Endothelial cell of umbilical vein (primary cell): ENCODE measurements around the gene HOXB4. TPM values are rescaled to one million over a fixed set of nuclear protein-coding genes. Genes with fewer than 3 reads are reported as not detected.

Experiments used
- BruUV-seq: library from RNA; stranded (reverse); fragments of 400-500 nt; replicated peaks from 2 replicates; lab custom pipeline; 2021; lab: Mats Ljungman, UMichigan
- CTCF ChIA-PET: fragments of 300-600, 350-600 bp; sonication (Branson Sonifier 250); formaldehyde crosslinking; loops from one replicate; lab custom pipeline; 2021; ENCODE audit warnings: antibody characterized with exemption, inconsistent platforms; lab: Charles Lee
- POLR2A ChIA-PET: fragments of 300-600, 350-600 bp; sonication (Branson Sonifier 250); formaldehyde crosslinking; loops from one replicate; lab custom pipeline; 2021; ENCODE audit warnings: antibody characterized with exemption, inconsistent platforms; lab: Charles Lee
- DNase-seq: peaks from one replicate; pipeline ENCODE4 v3.0.0-alpha.2; 2011; ENCODE audit warnings: low read depth, low spot score
- FAIRE-seq: peaks from 2 replicates; lab custom pipeline; 2011; peaks lifted over from hg19 to GRCh38; lab: Jason Lieb, UNC
- H2AFZ ChIP-seq: 2 replicates; pipeline ENCODE4 v1.6.0; 2012; ENCODE audit warnings: low read depth, low read length, control low read depth, inconsistent platforms
- H3K27ac ChIP-seq: 2 replicates; pipeline ENCODE4 v1.5.1; 2011; ENCODE audit warnings: low read depth, mild to moderate bottlenecking, control low read depth, low read length, moderate library complexity; ENCODE audit not compliant: insufficient read depth
- H3K27me3 ChIP-seq, 2 experiments: 2 replicates each; pipeline versions ENCODE4 v1.6.0 to v1.6.1; 2011; ENCODE audit warnings: low read length in 2 of 2, mixed read lengths in 1 of 2; ENCODE audit not compliant: control insufficient read depth in 2 of 2, insufficient read depth in 2 of 2
- H3K36me3 ChIP-seq, 2 experiments: 2 replicates in 1 of 2; 3 replicates in 1 of 2; pipeline ENCODE4 v1.5.1; 2011; ENCODE audit warnings: low read length in 2 of 2, mild to moderate bottlenecking in 1 of 2, moderate library complexity in 1 of 2; ENCODE audit not compliant: control insufficient read depth in 2 of 2, insufficient read depth in 2 of 2; ENCODE audit errors: extremely low read depth in 1 of 2
- H3K4me1 ChIP-seq: 3 replicates; pipeline ENCODE4 v1.5.1; 2011; ENCODE audit warnings: mild to moderate bottlenecking, low read length; ENCODE audit not compliant: control insufficient read depth, insufficient read depth; ENCODE audit errors: extremely low read depth
- H3K4me2 ChIP-seq: 2 replicates; pipeline ENCODE4 v1.6.1; 2011; ENCODE audit warnings: low read length, control low read depth, mixed read lengths; ENCODE audit not compliant: insufficient read depth
- H3K4me3 ChIP-seq, 3 experiments: fragments of 200-600 bp in 1 of 3; sonication (generic), shearing (Covaris generic) in 1 of 3; replicated peaks in 1 of 3; 2 replicates each; pipeline ENCODE4 v1.5.1; 2011 to 2016; ENCODE audit warnings: control low read depth in 3 of 3, low read length in 3 of 3, mild to moderate bottlenecking in 2 of 3, inconsistent platforms in 1 of 3, low read depth in 1 of 3, moderate library complexity in 1 of 3; ENCODE audit not compliant: insufficient read depth in 1 of 3
- H3K79me2 ChIP-seq: 2 replicates; pipeline ENCODE4 v1.6.0; 2012; ENCODE audit warnings: low read length, inconsistent platforms; ENCODE audit not compliant: control insufficient read depth, insufficient read depth
- H3K9ac ChIP-seq: replicated peaks from 2 replicates; pipeline ENCODE3; 2011; ENCODE audit warnings: low read length, control low read depth; ENCODE audit not compliant: insufficient read depth; ENCODE audit errors: extremely low read depth
- H3K9me1 ChIP-seq: replicated peaks from 3 replicates; pipeline ENCODE4 v1.6.0; 2011; ENCODE audit warnings: mild to moderate bottlenecking, low read length; ENCODE audit not compliant: control insufficient read depth, insufficient read depth; ENCODE audit errors: extremely low read depth
- H3K9me3 ChIP-seq: replicated peaks from 2 replicates; pipeline ENCODE4 v1.5.1; 2012; ENCODE audit warnings: low read length, inconsistent platforms; ENCODE audit not compliant: control insufficient read depth, insufficient read depth
- H4K20me1 ChIP-seq: replicated peaks from 2 replicates; pipeline ENCODE3; 2011; ENCODE audit warnings: mild to moderate bottlenecking, low read length; ENCODE audit not compliant: control insufficient read depth, insufficient read depth; ENCODE audit errors: extremely low read depth
- EZH2 ChIP-seq: IDR thresholded peaks from 2 replicates; pipeline ENCODE4 v1.6.1; 2012; ENCODE audit warnings: borderline replicate concordance, low read depth, mild to moderate bottlenecking, moderate library complexity, low read length, inconsistent platforms; ENCODE audit not compliant: severe bottlenecking
- FOS ChIP-seq: IDR thresholded peaks from 2 replicates; pipeline ENCODE4 v1.6.1; 2011; ENCODE audit warnings: mild to moderate bottlenecking, low read length, moderate library complexity, borderline replicate concordance; ENCODE audit not compliant: insufficient read depth
- GATA2 ChIP-seq: IDR thresholded peaks from 2 replicates; pipeline ENCODE4 v1.7.0; 2011; ENCODE audit warnings: low read depth, mild to moderate bottlenecking, moderate library complexity, mixed read lengths, low read length; ENCODE audit not compliant: insufficient read length, insufficient read depth
- JUN ChIP-seq: IDR thresholded peaks from 2 replicates; pipeline ENCODE4 v1.6.1; 2011; ENCODE audit warnings: borderline replicate concordance, low read depth; ENCODE audit not compliant: insufficient read length, insufficient read depth
- MYC ChIP-seq: IDR thresholded peaks from one replicate; pipeline ENCODE4 v1.6.1; 2011; ENCODE audit warnings: mild to moderate bottlenecking, low read depth, low read length
- POLR2A ChIP-seq: IDR thresholded peaks from 2 replicates; pipeline ENCODE4 v1.6.1; 2012; ENCODE audit warnings: low read depth, mild to moderate bottlenecking, control low read depth, low read length
- dilution Hi-C: fragments of 300-500 bp; cut with MboI; formaldehyde crosslinking; loops from one replicate; pipeline ENCODE4 v1.15.0; 2019; ENCODE audit warnings: low sequenced_read_pairs; ENCODE audit not compliant: extremely low pct_ligation_motif_present
- intact Hi-C: fragments of 100-400 bp; cut with micrococcal nuclease; formaldehyde crosslinking; loops from one replicate; pipeline ENCODE4 v1.10.0; 2022
- polyA plus RNA-seq, 4 experiments: library from polyadenylated mRNA; depleted of rRNA in 3 of 4; stranded (reverse) in 3 of 4; unstranded in 1 of 4; fragments of >200 nt; gene quantifications; 2 replicates each; pipeline versions ENCODE4 v1.2.1 to v1.2.3, GENCODE V29; 2011 to 2012; ENCODE audit warnings: missing spikeins in 1 of 4
- total RNA-seq: library from RNA; stranded (reverse); gene quantifications from 2 replicates; pipeline ENCODE4 v1.2.3, GENCODE V29; 2021
- TF ChIP-seq, protein P1 (sequence below): IDR thresholded peaks from 2 replicates; pipeline ENCODE4 v1.6.1; 2011; ENCODE audit not compliant: insufficient read depth, insufficient read length

HOXB4 gene
- total and polyA plus RNA-seq, 2 donors (not counting 3 experiments of a cell fraction or from before 2014, with no cell fraction given): 4.6 to 13.1 TPM

DNA sequence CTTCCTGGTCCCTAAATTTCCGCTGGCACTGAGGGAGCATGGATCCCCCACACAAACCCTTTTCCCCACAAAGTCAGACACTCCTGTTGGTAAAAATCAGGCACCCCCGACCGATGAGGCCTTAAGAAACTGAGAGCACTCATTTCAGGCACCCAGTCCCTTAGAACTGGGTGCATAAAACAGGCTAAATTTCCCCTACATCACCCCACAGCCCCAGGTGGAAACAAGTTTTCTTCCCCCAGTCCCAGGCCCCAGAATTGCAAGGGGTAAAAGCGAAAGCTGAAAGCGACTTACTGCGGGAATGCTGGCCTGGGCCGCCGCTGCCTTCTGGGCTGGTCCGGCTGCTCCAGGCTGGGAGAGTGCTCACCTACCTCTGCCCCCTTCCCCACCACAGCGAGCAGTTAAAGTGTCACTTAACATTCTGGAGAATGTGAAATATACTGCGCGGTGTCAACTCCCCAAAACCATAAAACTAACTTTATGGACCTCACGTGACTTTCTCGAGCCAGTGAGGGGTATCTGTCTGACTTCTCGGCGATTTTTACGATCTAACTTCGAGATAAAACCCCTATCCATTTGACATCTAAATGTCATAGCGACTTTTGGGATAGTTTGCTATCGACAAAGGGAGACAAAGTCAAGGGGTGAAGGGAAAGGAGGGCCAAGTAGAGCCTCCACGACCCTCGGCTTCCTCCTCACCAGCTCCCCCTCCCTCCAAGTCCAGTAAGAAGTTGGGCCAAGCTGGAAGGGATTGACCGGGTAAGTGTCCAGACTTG is 11.9 kb upstream of the HOXB4 start, which contains the start of gene HOXB3:
Gene HOXB3, minus strand, starts transcription at position 411 of the 776 bp plus-strand sequence. CDS start 37,767 bp downstream, outside the sequence.
- POLR2A ChIA-PET: interaction anchor here (0.6 kb wide), 1 partner anchor 24 kb away, joined by 3 read pairs; no protein-coding TSS in a partner anchor
- intact Hi-C loops (no loop called here), dilution Hi-C loops (no loop called here)
- Histone ChIP-seq H3K4me2 (no peak within 1 kb of the TSS), H4K20me1 (no peaks in the 10 kb centered on the region), H2AFZ (no peak within 1 kb of the TSS), H3K4me1 (peaks cover 45% of the 10 kb centered on the region), H3K36me3 (peaks cover 0 to 10% of the 10 kb centered on the region in 2 experiments), H3K27me3 (no peaks in the 10 kb centered on the region), H3K27ac (no peak within 1 kb of the TSS), H3K4me3 (no peak within 1 kb of the TSS), H3K9me3 (no peaks in the 10 kb centered on the region), H3K9ac (no peak within 1 kb of the TSS), H3K79me2 (peaks cover 24% of the 10 kb centered on the region), H3K9me1 (no peaks in the 10 kb centered on the region)
- FAIRE-seq: no peak
- CTCF ChIA-PET: interaction anchor here (0.9 to 1.6 kb wide), 4 partner anchors 12 to 374 kb away, joined by 3 to 5 read pairs (median 4); no protein-coding TSS in a partner anchor
- no peak for TF ChIP-seq EZH2
- TF ChIP-seq, protein P1, sequence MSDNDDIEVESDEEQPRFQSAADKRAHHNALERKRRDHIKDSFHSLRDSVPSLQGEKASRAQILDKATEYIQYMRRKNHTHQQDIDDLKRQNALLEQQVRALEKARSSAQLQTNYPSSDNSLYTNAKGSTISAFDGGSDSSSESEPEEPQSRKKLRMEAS: no peak
- no peak for TF ChIP-seq POLR2A
- TF ChIP-seq MYC: no peak
- no TSS peak for BruUV-seq
- DNase-seq: no peak

DNA sequence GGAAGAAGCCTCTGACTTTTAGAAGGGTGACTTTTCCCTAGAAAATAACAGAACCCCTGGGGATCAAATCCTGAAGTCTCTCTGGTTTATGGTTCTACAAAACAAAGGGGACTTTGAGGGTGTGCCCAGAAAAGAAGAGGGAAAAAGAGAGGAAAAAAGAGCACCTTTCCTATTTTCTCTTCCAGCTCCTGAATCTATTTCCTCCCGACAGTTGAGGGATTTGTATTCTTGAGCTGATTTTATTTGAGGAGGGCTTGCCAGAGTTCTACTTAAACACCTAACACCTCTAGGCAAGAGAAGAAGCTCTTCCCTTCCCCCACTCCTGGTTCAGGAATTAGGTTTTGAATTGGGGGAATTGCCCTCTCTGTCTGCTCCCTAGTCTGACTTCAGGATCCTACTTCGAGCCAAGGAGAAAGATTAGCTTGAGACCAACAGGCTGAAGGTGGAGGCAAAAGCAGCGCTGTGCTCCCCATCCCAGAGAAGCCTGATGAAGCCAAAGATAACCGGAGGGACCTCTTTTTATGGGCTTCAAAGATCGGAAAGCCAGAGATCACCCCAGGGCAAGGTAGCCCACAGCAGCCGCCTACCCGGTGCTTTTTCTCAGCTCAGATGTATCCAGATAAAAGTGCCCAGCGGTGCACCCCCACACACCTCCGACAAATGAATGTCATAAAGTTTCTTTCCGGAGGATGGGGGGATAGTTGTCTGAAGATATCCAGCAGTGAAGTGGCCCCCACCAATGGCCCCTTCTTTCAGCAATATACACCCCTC is 11.1 kb upstream of the HOXB4 start:
- H2AFZ ChIP-seq: no peak overlapping the region
- H3K27me3 ChIP-seq: no peaks in the 10 kb centered on the region
- H4K20me1 ChIP-seq: no peaks in the 10 kb centered on the region
- no peak overlapping the region for H3K4me3 ChIP-seq
- no peak overlapping the region for H3K4me2 ChIP-seq
- no peaks in the 10 kb centered on the region for H3K9me1 ChIP-seq
- H3K27ac ChIP-seq: no peak overlapping the region
- ChIA-PET CTCF (interaction anchor here (1.1 to 2.3 kb wide), 6 partner anchors 12 to 374 kb away, joined by 3 to 22 read pairs (median 6); no protein-coding TSS in a partner anchor), POLR2A (no interaction called here)
- dilution Hi-C loops: no loop called here
- peaks cover 30% of the 10 kb centered on the region for H3K79me2 ChIP-seq
- FAIRE-seq: no peak
- intact Hi-C loops: no loop called here
- no peaks in the 10 kb centered on the region for H3K9me3 ChIP-seq
- no peak for DNase-seq
- H3K4me1 ChIP-seq: peaks cover 43% of the 10 kb centered on the region
- peaks cover 0 to 8% of the 10 kb centered on the region in 2 experiments for H3K36me3 ChIP-seq
- H3K9ac ChIP-seq: no peak overlapping the region
- TF ChIP-seq EZH2 (no peak), GATA2 (no peak), FOS (no peak), JUN (no peak)
- BruUV-seq: no TSS peak
